ENCODE data around the gene POPDC3.

Gene POPDC3

GRCh38 chr6:105109955-105110895 is 69.6 kb downstream of the POPDC3 start:
- H3K27ac ChIP-seq = no peak overlapping the region
- H3K4me3 ChIP-seq = no peak overlapping the region

- no peak overlapping the region for H3K27ac ChIP-seq
- H3K4me3 ChIP-seq = no peak overlapping the region
Measured at GRCh38 chr6:105108631-105109262, 71.1 kb downstream of the POPDC3 start.

All from skin epidermis (tissue), 12 donors.